Erythroblast (primary cell): ENCODE measurements around the gene TMX2.

Experiments
- GATA1 ChIP-seq: IDR thresholded peaks from 2 replicates; pipeline ENCODE4 v1.6.1; 2011; ENCODE audit warnings: low read depth, mild to moderate bottlenecking, control low read depth, low read length, moderate library complexity
- POLR2A ChIP-seq: IDR thresholded peaks from 2 replicates; pipeline ENCODE4 v1.6.1; 2011; ENCODE audit warnings: mild to moderate bottlenecking, low read length

DNA sequence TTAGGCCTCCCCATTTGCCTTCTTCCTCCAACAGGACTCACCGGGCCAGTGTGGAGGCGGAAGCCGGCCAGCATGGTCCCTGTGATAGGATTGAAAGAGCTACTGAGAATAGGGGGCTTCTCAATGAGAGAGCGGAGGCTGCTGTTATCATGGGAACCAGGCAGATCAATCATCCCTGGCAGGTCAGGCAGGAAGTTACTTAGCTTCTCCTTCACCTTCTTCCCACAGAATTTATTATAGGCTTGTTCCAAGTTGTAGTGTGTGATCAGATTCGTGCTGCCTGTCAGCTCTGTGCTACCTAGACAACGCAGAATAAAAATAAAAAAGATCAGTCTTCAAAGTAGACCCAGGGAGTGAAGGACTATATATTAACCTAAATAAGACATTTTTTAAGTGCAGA lies 7.5 kb upstream of the TMX2 start:
- TF ChIP-seq POLR2A: no peak
- no peak for TF ChIP-seq GATA1
